Muscle of back (tissue), 11 donors: Measurements from ENCODE around the gene CREB5. TPM values are rescaled to one million over a fixed set of nuclear protein-coding genes. Genes with fewer than 3 reads are reported as not detected.

ENCODE experiments used
- DNase-seq, 3 donors: peaks; one replicate each; pipeline versions ENCODE4 v3.0.0 to v3.0.0-alpha.2; 2013
- polyA plus RNA-seq, 10 donors: library from polyadenylated mRNA; unstranded; fragments of 120-200 nt; gene quantifications; one replicate each; pipeline ENCODE4 v1.2.1, GENCODE V29; 2013; ENCODE audit not compliant: insufficient read length in 10 of 10

CREB5 gene
- polyA plus RNA-seq, 10 donors = 23.7 to 41.3 (median 31.9) TPM

- DNase-seq = peak in 1 of 3 donors; percentile 47
Observed at GRCh38 chr7:28512668-28513440, 100.5 kb downstream of the CREB5 start.

- DNase-seq = peak in 2 of 3 donors; percentile 58 to 81
Observed at GRCh38 chr7:28516390-28517172, 104.3 kb downstream of the CREB5 start.

- DNase-seq = peak in 1 of 3 donors; percentile 32
Observed at GRCh38 chr7:28517206-28517605, 104.9 kb downstream of the CREB5 start.

- DNase-seq = no peak
Observed at GRCh38 chr7:28517606-28518005, 105.3 kb downstream of the CREB5 start.

GRCh38 chr7:28520074-28521015 is 108.0 kb downstream of the CREB5 start:
- no peak for DNase-seq

- no peak for DNase-seq
Observed at GRCh38 chr7:28524978-28525377, 112.7 kb downstream of the CREB5 start.

GRCh38 chr7:28528899-28529298 is 116.6 kb downstream of the CREB5 start:
- no peak for DNase-seq

- DNase-seq = no peak
Observed at GRCh38 chr7:28529755-28530154, 117.4 kb downstream of the CREB5 start.

GRCh38 chr7:28530175-28530802 is 118.0 kb downstream of the CREB5 start:
- peak in 1 of 3 donors; percentile 77 for DNase-seq

- no peak for DNase-seq
Observed at GRCh38 chr7:28530803-28531175, 118.5 kb downstream of the CREB5 start.

GRCh38 chr7:28531291-28531690 is 119.0 kb downstream of the CREB5 start:
- no peak for DNase-seq

- DNase-seq = no peak
Observed at GRCh38 chr7:28532181-28532580, 119.9 kb downstream of the CREB5 start.

GRCh38 chr7:28533267-28533666 is 120.9 kb downstream of the CREB5 start:
- DNase-seq = no peak

GRCh38 chr7:28533731-28534531 is 121.6 kb downstream of the CREB5 start:
- DNase-seq = peak; percentile 55 to 91 (median 80)

- peak; percentile 41 to 85 (median 62) for DNase-seq
Observed at GRCh38 chr7:28536259-28536658, 123.9 kb downstream of the CREB5 start.

- no peak for DNase-seq
Observed at GRCh38 chr7:28539289-28539981, 127.1 kb downstream of the CREB5 start.

- no peak for DNase-seq
Observed at GRCh38 chr7:28542410-28542809, 130.1 kb downstream of the CREB5 start.

- no peak for DNase-seq
Observed at GRCh38 chr7:28544453-28545117, 132.3 kb downstream of the CREB5 start.

GRCh38 chr7:28546067-28546466 is 133.7 kb downstream of the CREB5 start:
- no peak for DNase-seq
